ENCODE measurements around the gene LHFPL5. TPM values are rescaled to one million over a fixed set of nuclear protein-coding genes. Genes with fewer than 3 reads are reported as not detected.

Gene LHFPL5
- total RNA-seq, 1 donor from 2014 or later = 0.10 TPM

GRCh38 chr6:35794536-35795452, 10.4 kb upstream of the LHFPL5 start:
- DNase-seq (ENCODE audit: low read depth) = no peak

GRCh38 chr6:35795453-35796071, 9.6 kb upstream of the LHFPL5 start:
- no peak for DNase-seq (ENCODE audit: low read depth)

- DNase-seq (ENCODE audit: low read depth) = no peak
Measured at GRCh38 chr6:35796236-35796635, 8.9 kb upstream of the LHFPL5 start.

- DNase-seq (ENCODE audit: low read depth) = no peak
Measured at GRCh38 chr6:35797837-35798526, 7.2 kb upstream of the LHFPL5 start.

- DNase-seq (ENCODE audit: low read depth) = no peak
Measured at GRCh38 chr6:35798706-35799105, 6.4 kb upstream of the LHFPL5 start.

- no peak for DNase-seq (ENCODE audit: low read depth)
Measured at GRCh38 chr6:35801148-35801547, 4.0 kb upstream of the LHFPL5 start.

DNA sequence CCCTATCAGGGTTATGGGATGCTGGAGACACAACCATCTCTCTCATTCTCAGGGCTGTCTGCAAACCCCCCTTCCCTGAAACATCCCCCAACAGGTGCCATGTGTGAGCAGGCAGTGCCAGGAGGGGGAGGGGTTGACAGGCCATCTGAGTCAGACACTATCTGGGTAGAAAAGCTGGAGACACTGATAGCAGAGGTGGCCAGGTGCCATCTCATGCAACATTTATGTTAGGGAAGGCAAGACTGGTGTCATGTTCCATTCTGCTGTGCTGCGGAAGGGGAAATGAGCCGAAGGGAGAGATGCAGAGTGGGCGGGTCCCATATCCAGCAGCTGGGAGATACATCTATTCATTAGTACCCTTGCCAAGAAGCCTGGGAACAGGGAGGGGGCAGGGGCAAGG, 3.5 kb downstream of the LHFPL5 start:
- no peak for DNase-seq (ENCODE audit: low read depth)

DNA sequence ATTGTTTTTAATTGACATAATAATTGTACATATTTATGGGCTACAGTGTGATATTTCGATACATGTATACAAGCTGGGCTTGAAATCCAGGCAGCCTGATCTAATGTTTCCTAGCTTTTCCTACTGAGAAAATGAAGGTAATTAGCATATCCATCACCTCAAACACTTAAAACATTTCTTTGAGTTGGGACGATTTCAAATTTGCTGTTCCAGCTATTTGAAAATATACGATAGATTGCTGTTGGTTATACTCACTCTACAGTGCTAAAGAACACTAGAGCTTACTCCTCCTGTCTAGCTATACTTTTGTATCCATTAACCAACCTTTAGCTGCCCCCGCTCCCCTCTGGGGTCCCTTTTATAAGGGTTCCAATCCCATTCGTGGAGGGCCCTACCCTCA, 4.7 kb downstream of the LHFPL5 start:
- DNase-seq (ENCODE audit: low read depth) = no peak

DNA sequence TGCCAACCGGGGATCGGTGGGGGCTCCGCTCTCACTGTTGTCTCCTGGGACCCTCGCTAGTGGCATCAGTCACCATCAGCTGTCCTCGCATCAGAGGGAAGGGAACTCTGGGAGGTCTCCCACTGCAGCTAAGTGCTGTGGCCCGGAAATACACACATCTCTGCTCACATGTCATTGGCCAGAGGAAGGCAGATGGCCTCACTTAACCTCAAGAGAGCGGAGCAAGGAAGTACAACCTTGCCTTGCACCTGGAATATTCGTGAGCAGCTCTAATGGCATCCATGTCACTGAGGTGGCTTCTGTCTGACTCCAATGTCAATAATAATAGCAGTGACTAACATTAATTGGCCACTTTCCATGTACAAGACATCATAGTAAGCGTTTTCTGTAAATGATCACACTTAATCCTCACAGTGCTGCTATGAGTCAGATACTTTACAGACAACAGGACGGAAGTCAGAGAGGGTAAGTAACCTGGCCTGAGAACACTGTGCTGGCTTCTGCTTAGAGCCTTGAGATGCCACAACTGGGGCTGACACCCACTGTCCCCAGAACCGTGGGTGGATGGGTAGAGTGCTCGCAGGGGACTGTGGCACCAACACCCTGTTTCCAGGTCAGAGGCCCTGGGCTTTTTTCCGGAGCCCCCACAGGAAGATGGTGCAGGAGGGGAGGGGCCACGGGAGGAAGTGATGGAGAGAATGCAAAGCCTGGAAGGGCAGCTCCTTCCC, 6.0 kb downstream of the LHFPL5 start:
- DNase-seq (ENCODE audit: low read depth) = peak; percentile 98

DNA sequence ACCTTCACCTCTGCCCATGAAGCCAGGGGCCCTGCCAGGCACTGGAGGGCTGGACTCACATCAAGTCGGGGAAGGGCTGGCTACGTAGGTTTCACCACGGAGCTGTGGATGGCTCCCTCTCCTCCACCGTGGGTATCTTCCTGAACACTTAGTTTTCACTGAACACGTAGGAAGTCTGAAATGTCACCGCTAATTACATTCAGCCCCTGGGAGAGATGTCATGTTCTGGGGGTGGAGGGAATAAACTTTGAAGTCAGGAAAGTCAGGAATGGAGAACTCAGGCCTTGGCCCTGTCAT, 6.5 kb downstream of the LHFPL5 start:
- DNase-seq (ENCODE audit: low read depth) = peak; percentile 32

- DNase-seq (ENCODE audit: low read depth) = no peak
Measured at GRCh38 chr6:35817515-35817914, 12.4 kb downstream of the LHFPL5 start.

GRCh38 chr6:35823601-35824000, 18.4 kb downstream of the LHFPL5 start:
- no peak for DNase-seq (ENCODE audit: low read depth)

DNA sequence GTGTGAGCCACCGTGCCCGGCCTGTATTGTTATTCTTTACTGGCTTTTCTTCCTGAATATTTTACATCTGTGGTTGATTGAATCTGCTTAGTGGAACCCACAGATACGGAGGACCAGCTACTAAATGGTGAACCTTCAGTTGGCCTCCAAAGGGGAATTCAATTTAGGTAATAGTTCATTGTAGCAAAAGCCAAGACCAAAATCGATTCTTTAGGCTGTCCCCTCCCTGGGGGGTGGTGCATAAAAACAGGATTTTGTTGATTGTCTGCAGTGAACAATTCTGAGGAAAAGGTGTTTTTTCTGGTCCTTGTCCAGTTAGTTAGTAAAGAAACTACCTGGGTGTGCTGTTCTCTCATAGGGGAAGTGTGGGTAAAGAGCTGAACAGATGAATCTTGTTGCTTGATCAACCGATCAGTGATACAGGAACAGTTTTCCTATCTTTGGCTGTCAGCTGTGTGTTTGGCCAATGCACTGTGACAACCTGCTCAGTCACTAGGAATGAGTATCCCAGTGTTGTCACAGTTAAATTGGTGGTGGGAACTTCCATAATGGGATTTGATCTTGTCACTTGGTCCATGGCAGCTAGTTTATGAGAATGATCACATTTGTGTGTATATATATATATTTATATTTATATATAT, 19.5 kb downstream of the LHFPL5 start:
- no peak for DNase-seq (ENCODE audit: low read depth)

- no peak for DNase-seq (ENCODE audit: low read depth)
Measured at GRCh38 chr6:35829306-35829705, 24.2 kb downstream of the LHFPL5 start.

GRCh38 chr6:35831257-35832007, 26.3 kb downstream of the LHFPL5 start:
- DNase-seq (ENCODE audit: low read depth) = peak; percentile 90

DNA sequence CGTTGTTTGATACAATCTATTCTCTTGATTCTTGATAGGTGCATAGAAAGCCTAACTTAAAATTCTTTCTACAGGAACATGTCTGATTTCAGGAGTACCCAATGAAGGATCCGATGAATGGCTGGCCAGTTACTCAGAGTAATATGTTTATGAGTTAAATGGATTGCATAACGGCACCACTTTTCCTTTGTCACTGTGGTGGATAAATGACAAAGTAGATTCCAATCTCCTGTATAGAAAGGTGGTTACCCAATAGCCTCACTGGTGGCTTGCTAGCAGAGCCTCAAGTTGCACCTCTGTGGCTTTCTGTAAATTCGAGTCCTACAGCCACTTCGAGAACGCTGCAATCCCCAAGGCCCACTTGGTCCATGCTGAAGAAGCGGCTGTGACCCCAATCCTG, 28.4 kb downstream of the LHFPL5 start:
- peak; percentile 82 for DNase-seq (ENCODE audit: low read depth)

DNA sequence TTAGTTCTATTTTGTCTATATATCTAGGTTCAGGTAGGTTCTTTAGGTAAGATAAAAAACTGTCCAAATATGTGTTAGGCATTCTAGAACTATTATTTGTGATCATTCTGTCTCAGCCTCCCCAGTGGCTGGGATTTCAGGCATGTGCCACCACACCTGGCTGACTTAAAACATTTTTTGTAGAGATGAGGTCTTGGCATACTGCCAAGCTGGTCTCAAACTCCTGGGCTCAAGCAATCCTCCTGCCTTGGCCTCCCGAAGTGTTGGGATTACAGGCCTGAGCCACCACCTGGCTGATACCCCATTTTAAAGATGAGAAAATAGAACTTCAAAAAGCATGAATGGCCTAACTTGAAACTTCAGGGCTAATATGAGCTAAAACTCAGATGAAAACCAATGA, 33.9 kb downstream of the LHFPL5 start:
- DNase-seq (ENCODE audit: low read depth) = no peak

DNA sequence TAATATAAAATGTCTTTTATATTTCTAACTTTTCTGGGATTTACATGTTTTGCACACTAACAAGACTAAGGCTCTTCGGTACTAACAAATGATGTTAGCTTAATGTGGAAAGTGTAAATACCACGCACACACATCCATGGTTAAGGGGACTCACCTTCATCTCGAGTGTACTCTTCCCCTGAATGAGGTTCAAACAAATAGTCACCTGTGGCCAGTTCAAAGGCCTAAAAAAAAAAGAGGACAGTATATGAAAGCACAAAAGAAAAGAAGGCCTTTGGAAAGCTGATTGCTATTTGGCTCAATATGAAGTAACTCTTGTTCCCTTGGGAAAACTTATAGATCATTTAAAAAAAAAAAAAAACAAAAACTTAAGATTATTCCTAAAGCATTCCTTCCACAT, 37.2 kb downstream of the LHFPL5 start:
- no peak for DNase-seq (ENCODE audit: low read depth)

GRCh38 chr6:35844290-35844689, 39.1 kb downstream of the LHFPL5 start:
- no peak for DNase-seq (ENCODE audit: low read depth)

DNA sequence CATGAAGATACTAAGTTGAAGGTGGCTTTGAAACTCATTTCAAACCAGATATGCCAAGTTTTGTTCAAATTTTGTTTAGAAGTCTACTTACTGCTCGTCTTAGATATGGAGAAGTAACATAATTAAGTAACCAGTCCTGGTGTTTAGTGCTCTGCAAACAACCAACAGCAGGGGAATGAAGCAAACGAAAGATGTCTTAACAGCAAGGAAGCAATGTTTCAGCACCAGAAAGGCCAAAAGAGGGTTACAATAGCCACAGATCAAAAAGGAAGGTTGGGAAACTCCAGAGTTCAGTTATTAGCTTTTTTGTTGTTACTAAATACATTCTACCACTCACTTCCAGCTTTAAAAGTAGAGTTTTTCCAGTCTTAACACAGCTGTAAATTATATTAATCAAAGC, 45.1 kb downstream of the LHFPL5 start:
- no peak for DNase-seq (ENCODE audit: low read depth)

DNA sequence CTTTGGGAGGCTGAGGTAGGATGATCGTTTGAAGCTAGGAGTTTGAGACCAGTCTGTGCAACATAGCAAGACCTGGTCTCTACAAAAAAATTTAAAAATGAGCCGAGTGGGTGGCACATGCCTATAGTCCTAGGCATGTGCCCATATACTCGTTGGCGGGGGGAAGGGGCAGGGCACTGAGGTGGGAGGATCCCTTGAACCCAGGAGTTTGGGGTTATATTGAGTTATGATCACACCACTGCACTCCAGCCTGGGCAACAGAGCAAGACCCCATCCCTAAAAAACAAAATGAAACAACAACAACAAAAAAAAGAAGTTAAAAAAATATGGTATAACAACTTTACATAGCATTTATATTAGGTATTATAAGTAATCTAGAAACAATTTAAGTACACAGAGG, 47.8 kb downstream of the LHFPL5 start:
- DNase-seq (ENCODE audit: low read depth) = no peak

Measured in renal cortical epithelial cell (primary cell).